Ovary (tissue), 3 donors: ENCODE measurements around the gene RNU6-9.

ENCODE experiments used
- POLR2A ChIP-seq: fragments of 450-650 bp; IDR thresholded peaks from one replicate; pipeline ENCODE4 v1.6.1; 2017; ENCODE audit warnings: antibody characterized with exemption, mild to moderate bottlenecking, moderate library complexity
- TF ChIP-seq, protein P1 (sequence below), 3 donors: fragments of 450-650 bp in 2 of 3; fragments of 200-600 bp in 1 of 3; IDR thresholded peaks; one replicate each; pipeline versions ENCODE4 v1.5.1 to v1.8.0; 2016 to 2022; ENCODE audit warnings: antibody characterized with exemption in 3 of 3, mild to moderate bottlenecking in 1 of 3
- donor health status: DM: no; HTN: no; CAD: no.

DNA sequence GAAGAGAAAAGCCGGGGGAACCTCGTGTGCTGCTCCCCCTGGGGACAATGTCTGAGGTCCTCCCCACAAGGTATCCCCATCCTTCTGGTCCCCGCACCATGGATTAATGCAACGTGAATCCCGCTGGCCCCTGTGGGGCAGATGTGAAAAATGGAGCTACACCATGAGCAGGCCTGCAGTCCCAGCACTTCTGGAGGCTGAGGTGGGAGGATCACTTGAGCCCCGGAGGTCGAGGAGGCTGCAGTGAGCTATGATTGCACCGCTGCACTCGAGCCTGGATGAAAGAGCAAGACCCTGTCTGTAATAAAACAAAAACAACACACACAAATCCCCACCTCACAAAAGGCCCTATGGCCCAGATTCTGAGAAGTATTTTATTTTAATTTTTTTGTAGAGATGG is 35.0 kb upstream of the RNU6-9 start:
- TF ChIP-seq, protein P1, sequence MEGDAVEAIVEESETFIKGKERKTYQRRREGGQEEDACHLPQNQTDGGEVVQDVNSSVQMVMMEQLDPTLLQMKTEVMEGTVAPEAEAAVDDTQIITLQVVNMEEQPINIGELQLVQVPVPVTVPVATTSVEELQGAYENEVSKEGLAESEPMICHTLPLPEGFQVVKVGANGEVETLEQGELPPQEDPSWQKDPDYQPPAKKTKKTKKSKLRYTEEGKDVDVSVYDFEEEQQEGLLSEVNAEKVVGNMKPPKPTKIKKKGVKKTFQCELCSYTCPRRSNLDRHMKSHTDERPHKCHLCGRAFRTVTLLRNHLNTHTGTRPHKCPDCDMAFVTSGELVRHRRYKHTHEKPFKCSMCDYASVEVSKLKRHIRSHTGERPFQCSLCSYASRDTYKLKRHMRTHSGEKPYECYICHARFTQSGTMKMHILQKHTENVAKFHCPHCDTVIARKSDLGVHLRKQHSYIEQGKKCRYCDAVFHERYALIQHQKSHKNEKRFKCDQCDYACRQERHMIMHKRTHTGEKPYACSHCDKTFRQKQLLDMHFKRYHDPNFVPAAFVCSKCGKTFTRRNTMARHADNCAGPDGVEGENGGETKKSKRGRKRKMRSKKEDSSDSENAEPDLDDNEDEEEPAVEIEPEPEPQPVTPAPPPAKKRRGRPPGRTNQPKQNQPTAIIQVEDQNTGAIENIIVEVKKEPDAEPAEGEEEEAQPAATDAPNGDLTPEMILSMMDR (IDR thresholded peaks at IDR 0.05) = no peak
- TF ChIP-seq POLR2A = no peak
